Measurements from ENCODE around the gene TMEM208. TPM values are rescaled to one million over a fixed set of nuclear protein-coding genes. Genes with fewer than 3 reads are reported as not detected.

The TMEM208 gene
- total RNA-seq, 1 experiment from 2014 or later, result 97.1 TPM

DNA sequence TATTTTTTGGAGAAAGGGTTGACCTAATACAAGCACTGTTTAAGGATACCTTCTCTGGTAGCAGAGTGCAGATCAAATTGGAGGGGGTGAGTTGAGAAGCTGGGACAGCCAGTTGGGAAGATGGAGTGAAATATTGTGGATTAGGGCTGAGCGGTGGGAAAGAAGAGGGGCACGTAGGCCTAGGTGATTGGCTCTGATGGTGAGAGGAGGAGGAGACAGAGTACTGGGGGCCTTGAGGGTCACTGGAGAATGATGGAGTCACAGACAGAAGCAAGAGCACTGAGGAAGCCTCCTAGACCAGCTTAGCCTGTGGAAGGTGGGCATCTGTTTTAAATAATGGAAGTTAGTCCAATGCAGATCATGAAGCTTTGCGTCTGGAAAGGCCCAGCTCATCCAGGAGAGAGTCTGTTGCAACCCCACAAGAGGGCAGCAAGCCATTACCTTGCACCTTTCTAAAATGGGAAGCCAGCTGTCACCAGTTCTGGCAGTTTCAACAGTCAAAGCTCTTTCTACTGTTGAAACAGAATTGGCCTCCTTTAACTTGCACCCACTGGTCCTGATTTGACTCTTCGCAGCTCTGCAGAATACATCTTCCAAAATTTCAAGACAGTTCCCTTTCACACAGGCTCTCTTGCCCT lies 33.6 kb downstream of the TMEM208 start:
- in situ Hi-C loops (cut with HindIII; ENCODE audit: low pct_unique_long_range_greater_than_20kb, low sequenced_read_pairs), result no loop called here
- DNase-seq (ENCODE audit: low read depth), result no peak

DNA sequence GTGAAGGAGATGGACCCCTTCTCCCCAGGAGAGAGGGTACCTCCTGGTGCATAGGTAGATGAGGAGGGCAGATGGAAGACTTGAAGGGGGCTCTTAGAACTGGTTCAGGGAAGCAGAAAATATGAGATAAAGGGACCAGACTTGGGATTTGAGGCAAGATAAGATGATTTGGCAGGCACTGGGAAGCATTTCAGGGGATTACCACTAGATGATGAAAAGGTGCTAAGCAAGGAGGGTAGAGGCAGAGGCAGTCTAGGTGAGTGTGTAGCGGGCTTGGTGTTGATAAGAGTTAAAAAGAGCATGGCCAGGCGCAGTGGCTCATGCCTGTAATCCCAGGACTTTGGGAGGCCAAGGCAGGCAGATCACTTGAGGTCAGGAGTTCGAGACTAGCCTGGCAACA lies 36.3 kb downstream of the TMEM208 start:
- DNase-seq (ENCODE audit: low read depth), result no peak
- in situ Hi-C loops (cut with HindIII; ENCODE audit: low pct_unique_long_range_greater_than_20kb, low sequenced_read_pairs), result no loop called here

DNA sequence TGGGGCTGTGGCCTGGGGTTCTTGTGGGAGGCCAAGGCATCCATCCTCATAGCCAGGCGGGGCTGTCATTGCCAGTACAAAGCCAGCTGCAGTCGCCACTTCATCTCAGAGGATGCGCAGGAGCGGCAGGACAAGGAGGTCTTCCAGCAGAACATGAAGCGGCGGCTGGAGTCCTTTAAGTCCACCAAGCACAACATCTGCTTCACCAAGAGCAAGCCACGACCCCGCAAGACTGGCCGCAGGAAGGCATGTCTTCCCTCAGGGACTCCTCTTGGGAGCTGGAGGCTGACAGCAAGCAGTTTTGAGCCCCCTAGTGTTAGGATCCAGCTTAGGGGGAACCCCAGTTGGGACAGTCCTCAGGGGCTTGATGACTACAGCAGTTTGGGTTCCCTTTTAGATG lies 37.3 kb downstream of the TMEM208 start:
- in situ Hi-C loops (cut with HindIII; ENCODE audit: low pct_unique_long_range_greater_than_20kb, low sequenced_read_pairs), result no loop called here

DNA sequence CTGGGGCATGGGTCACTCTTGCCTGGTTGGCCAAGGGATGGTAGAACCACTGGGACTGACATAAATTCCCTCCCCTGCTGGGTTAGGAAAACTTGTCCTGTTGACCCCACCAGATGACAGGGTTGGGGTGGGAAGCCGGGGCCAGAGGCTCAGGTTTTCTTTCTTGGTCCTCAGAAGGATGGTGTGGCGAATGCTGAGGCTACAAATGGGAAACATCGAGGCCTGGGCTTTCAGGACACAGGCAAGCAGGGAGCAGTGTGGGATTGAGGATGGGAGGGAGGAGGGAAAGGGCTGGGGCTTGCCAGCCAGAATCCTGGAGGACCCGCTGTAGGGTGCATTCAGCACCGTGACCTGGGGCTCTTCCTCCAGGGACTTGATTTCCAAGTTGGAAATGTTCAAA lies 37.9 kb downstream of the TMEM208 start:
- in situ Hi-C loops (cut with HindIII; ENCODE audit: low pct_unique_long_range_greater_than_20kb, low sequenced_read_pairs), result no loop called here
- DNase-seq (ENCODE audit: low read depth), result no peak

More for the DNA sequence above, 37.3 kb downstream of the TMEM208 start:
- DNase-seq (ENCODE audit: low read depth), result no peak

DNA sequence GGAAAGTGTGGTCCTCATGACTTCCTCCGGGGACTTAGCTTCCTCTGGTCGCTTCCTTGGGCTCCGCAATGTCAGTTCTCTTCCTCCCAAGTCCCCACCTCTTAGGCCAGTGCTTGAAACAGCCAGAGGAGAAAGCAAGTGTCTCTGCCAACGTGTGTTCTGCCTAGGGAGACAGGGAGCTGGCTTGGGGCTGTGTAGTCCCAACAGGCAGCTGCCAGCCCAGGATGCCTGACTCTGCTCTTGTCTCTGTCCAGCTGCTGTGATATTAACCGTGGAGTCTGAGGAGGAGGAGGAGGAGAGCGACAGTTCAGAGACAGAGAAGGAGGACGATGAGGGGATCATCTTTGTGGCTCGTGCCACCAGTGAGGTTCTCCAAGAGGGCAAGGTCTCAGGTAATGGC lies 38.9 kb downstream of the TMEM208 start:
- in situ Hi-C loops (cut with HindIII; ENCODE audit: low pct_unique_long_range_greater_than_20kb, low sequenced_read_pairs), result no loop called here
- DNase-seq (ENCODE audit: low read depth), result no peak

DNA sequence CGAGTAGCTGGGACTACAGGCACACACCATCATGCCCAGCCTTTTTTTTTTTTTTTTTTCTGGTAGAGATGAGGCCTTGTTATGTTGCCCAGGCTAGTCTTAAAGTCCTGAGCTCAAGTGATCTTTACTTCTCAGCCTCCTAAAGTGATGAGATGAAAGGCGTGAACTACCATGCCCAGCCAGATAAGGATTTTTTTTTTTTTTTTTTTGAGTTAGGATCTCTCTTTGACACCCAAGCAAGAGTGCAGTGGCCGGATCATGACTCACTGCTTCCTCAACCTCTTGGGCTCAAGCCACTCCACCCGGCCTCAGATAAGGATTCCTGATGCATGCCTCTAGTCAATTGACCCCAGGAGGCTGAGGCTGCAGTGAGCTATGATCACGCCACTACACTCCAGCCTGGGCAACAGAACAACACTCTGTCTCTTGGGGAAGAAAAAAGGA lies 41.2 kb downstream of the TMEM208 start:
- in situ Hi-C loops (cut with HindIII; ENCODE audit: low pct_unique_long_range_greater_than_20kb, low sequenced_read_pairs), result no loop called here
- peak; percentile 91 for DNase-seq (ENCODE audit: low read depth)

DNA sequence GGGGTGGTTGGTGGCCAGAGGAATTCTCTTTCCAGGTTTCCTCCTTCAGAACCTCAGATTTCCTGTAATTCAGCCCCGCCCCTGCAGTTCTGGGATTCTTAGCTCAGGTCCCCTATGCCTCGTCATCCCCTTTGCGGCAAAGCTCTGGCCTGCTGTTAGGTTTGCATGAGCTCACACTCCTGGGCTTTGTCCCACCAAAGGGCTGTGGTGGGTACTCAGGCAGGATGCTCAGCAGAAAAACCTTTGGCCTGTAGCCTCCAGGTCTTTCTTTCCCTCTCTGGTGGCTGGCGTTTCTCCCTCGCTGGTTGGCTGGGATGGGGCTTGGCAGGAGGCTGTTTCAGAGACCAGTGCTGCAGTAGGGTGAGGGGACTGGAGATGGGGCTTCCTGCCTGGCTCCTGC lies 42.8 kb downstream of the TMEM208 start:
- in situ Hi-C loops (cut with HindIII; ENCODE audit: low pct_unique_long_range_greater_than_20kb, low sequenced_read_pairs), result no loop called here
- no peak for DNase-seq (ENCODE audit: low read depth)

DNA sequence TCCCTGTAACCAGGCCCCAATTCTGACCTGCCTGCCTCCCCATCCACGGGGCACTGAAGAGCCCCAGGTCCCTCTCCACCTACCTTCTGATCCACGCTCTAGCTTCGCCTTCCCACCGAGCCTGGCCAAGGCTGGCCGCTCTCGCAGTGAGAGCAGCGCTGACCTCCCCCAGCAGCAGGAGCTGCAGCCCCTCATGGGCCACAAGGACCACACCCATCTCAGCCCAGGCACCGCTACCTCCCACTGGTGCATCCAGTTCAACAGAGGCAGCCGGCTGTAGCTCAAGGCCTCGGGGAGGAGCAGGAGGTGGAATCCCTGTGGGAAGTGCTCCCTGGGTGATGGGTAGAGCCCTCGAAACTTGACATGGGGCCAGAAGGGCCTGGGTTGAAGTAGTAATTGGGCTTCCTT lies 44.0 kb downstream of the TMEM208 start:
- no peak for DNase-seq (ENCODE audit: low read depth)
- in situ Hi-C loops (cut with HindIII; ENCODE audit: low pct_unique_long_range_greater_than_20kb, low sequenced_read_pairs), result no loop called here

DNA sequence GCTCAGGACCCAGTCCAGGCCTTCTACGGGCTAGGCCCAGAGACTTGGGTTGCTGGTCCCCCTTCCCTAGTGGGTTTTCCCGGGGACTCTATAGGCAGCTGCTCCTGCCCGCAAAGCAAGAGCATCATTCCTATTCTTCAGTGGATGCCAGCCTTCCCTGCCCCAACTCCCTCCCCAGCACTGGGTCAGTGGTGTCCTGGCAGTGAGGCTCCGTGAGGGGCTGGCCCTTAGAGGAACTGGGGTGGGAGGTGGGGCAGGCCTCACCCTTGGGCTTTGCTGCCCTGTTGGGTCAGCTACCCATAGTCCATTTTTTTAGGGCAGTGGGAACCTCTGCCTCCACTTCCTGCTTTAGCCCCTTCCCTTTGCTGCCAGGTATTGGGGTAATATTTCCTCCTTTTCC lies 44.5 kb downstream of the TMEM208 start:
- DNase-seq (ENCODE audit: low read depth), result no peak
- in situ Hi-C loops (cut with HindIII; ENCODE audit: low pct_unique_long_range_greater_than_20kb, low sequenced_read_pairs), result no loop called here

DNA sequence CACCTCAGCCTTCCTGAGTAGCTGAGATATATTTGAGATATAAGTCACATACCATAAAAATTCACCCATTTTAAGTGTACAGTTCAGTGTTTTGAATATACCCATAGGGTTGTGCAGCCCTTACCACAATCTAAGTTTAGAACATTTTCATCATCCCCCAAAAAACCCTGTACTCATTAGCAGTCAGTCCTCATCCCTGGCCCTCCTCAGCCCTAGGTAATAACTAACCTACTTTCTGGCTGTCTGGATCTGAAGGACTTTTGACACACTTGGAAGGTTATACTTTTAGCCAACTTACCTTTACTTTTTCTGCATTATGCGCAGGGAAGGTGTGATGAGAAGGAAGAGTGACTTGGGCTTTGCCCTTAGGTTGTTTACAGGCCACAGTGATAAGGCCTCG lies 48.4 kb downstream of the TMEM208 start:
- DNase-seq (ENCODE audit: low read depth), result no peak
- in situ Hi-C loops (cut with HindIII; ENCODE audit: low pct_unique_long_range_greater_than_20kb, low sequenced_read_pairs), result no loop called here

DNA sequence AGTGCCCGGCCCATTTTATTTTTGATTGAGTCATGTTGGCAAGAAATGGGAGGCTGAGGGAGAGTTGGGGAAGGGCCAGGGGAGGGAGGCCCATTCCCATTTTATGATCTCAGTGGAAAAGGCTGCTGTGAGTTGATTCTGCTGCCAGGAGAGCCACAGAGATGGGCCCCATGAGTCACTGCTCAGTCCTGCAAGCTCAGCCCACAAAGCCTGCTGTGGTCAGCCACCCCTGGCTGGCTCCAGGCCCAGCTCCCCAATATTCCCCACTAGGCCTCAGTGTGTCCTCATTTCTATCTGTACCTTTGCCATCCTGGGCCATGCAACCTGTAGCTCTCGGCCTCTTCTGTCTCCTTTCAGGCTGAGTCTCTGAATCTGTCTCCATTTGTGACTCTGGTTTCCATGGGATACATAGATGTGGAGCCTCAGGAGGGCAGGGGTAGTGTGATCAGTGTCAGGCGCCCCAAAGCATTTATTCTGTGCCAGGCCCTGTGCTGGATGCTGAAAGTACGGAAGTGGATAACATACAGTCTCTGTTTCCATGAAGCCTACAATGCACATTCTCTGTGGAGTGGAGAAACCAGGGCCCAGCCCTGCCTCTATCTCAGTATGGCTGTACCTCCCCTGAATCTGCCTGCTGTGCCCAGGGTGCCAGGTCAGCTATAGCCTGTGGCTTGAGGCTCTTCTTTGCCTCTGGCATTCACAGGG lies 50.5 kb downstream of the TMEM208 start:
- peak; percentile 95 for DNase-seq (ENCODE audit: low read depth)
- in situ Hi-C loops (cut with HindIII; ENCODE audit: low pct_unique_long_range_greater_than_20kb, low sequenced_read_pairs), result no loop called here

DNA sequence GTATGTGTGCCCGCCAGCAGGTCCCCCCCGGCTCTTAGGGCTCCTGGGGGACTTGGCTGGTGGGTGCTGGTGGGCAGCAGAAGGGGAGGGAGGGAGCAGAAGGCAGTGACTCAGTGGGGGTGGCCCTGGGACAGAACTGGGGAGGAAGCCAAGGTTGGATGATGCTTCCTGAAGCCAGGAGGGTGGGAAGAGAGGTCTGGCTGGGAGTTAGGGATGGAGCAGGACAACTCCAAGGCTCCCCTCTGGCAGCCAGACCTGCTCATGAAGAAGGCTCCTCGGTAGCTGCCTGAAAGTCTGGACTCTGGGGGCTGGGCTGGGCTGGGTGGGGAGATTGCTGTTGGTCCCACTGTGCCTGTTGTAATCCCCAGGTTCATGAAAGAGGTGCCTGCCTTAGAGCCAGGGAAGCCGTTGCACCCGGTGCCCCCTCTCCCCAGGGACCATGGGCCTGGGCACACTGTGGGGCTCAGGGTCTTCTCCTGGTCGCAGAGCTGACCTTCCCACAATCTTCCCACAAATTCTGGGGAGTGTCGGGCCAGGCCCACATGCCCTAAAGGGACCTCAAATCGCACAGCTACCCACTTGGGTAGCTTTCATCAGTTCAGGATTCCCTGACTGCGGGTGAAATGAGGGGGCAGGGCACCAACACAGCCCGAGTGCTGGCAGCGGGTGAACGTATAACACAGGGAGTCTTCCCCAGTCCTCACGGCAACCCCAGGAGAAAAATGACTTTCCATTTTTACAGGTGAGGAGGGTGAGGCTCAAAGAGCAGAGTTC lies 51.3 kb downstream of the TMEM208 start:
- in situ Hi-C loops (cut with HindIII; ENCODE audit: low pct_unique_long_range_greater_than_20kb, low sequenced_read_pairs), result no loop called here
- peak; percentile 68 for DNase-seq (ENCODE audit: low read depth)

Other genes starting within 250 kb of the TMEM208 start
- gene CES4A, start 238.5 kb upstream of the TMEM208 start, total RNA-seq (2014; rRNA removed; shearing (Covaris generic); ENCODE audit: low replicate concordance), result 0.07 and 0.29 TPM in 2 replicates
- 8.2 and 15.5 TPM in 2 replicates for gene CBFB, start 198.0 kb upstream of the TMEM208 start, total RNA-seq (2014; rRNA removed; shearing (Covaris generic); ENCODE audit: low replicate concordance)
- gene PHAF1, start 117.2 kb upstream of the TMEM208 start, total RNA-seq (2014; rRNA removed; shearing (Covaris generic); ENCODE audit: low replicate concordance), result 10.3 and 12.0 TPM in 2 replicates
- 1.1 and 3.3 TPM in 2 replicates for gene B3GNT9, start 76.1 kb upstream of the TMEM208 start, total RNA-seq (2014; rRNA removed; shearing (Covaris generic); ENCODE audit: low replicate concordance)
- 58.8 and 77.6 TPM in 2 replicates for gene TRADD, start 67.2 kb upstream of the TMEM208 start, total RNA-seq (2014; rRNA removed; shearing (Covaris generic); ENCODE audit: low replicate concordance)
- gene FBXL8, start 67.2 kb upstream of the TMEM208 start, total RNA-seq (2014; rRNA removed; shearing (Covaris generic); ENCODE audit: low replicate concordance), result 19.4 and 26.5 TPM in 2 replicates
- 16.5 and 25.6 TPM in 2 replicates for gene HSF4, start 62.4 kb upstream of the TMEM208 start, total RNA-seq (2014; rRNA removed; shearing (Covaris generic); ENCODE audit: low replicate concordance)
- gene NOL3, start 56.6 kb upstream of the TMEM208 start, total RNA-seq (2014; rRNA removed; shearing (Covaris generic); ENCODE audit: low replicate concordance), result 114 and 120 TPM in 2 replicates
- gene MATCAP1, start 43.2 kb upstream of the TMEM208 start, total RNA-seq (2014; rRNA removed; shearing (Covaris generic); ENCODE audit: low replicate concordance), result 10.1 and 25.8 TPM in 2 replicates
- gene EXOC3L1, start 37.0 kb upstream of the TMEM208 start, total RNA-seq (2014; rRNA removed; shearing (Covaris generic); ENCODE audit: low replicate concordance), result not detected in 2 replicates
- 58.8 and 91.2 TPM in 2 replicates for gene E2F4, start 35.0 kb upstream of the TMEM208 start, total RNA-seq (2014; rRNA removed; shearing (Covaris generic); ENCODE audit: low replicate concordance)
- gene ELMO3, start 28.0 kb upstream of the TMEM208 start, total RNA-seq (2014; rRNA removed; shearing (Covaris generic); ENCODE audit: low replicate concordance), result 1.5 and 1.9 TPM in 2 replicates
- 4.1 and 6.2 TPM in 2 replicates for gene FHOD1, start 20.4 kb downstream of the TMEM208 start, total RNA-seq (2014; rRNA removed; shearing (Covaris generic); ENCODE audit: low replicate concordance)
- gene SLC9A5, start 21.8 kb downstream of the TMEM208 start, total RNA-seq (2014; rRNA removed; shearing (Covaris generic); ENCODE audit: low replicate concordance), result not detected in 2 replicates
- 20.5 and 21.2 TPM in 2 replicates for gene PLEKHG4, start 52.4 kb downstream of the TMEM208 start, total RNA-seq (2014; rRNA removed; shearing (Covaris generic); ENCODE audit: low replicate concordance)
- gene KCTD19, start 99.6 kb downstream of the TMEM208 start, total RNA-seq (2014; rRNA removed; shearing (Covaris generic); ENCODE audit: low replicate concordance), result 0.49 and 5.7 TPM in 2 replicates
- gene LRRC36, start 99.7 kb downstream of the TMEM208 start, total RNA-seq (2014; rRNA removed; shearing (Covaris generic); ENCODE audit: low replicate concordance), result 0.37 TPM in 1 of 2 replicates, not detected in the other
- 4.6 and 22.3 TPM in 2 replicates for gene TPPP3, start 166.4 kb downstream of the TMEM208 start, total RNA-seq (2014; rRNA removed; shearing (Covaris generic); ENCODE audit: low replicate concordance)
- 6.3 and 13.5 TPM in 2 replicates for gene ZDHHC1, start 189.3 kb downstream of the TMEM208 start, total RNA-seq (2014; rRNA removed; shearing (Covaris generic); ENCODE audit: low replicate concordance)
- gene HSD11B2, start 204.0 kb downstream of the TMEM208 start, total RNA-seq (2014; rRNA removed; shearing (Covaris generic); ENCODE audit: low replicate concordance), result not detected in 2 replicates

All from Caki2 (cell line).